Stimulated activated CD4-positive, alpha-beta T cell treated with anti-CD3 and anti-CD28 coated beads, Interleukin-2, amount 100 ng/mL, for 48 hours (primary cell): ENCODE results near the gene CD1D.
"Not testable (repeated sequence)": the region's sequence is repeated elsewhere in the genome, so short reads cannot be mapped to it uniquely, and the experiment has no call there.

Source experiments
- DNase-seq, 2 donors: peaks; one replicate each; pipeline ENCODE4 v3.0.0-alpha.2; 2020

The CD1D gene

GRCh38 chr1:158176849-158177699 is 3.6 kb upstream of the CD1D start:
- not testable (repeated sequence) for DNase-seq

- peak; percentile 10 to 22 for DNase-seq
Observed at GRCh38 chr1:158177700-158178450, 2.8 kb upstream of the CD1D start.

GRCh38 chr1:158179301-158180041 is 1.2 kb upstream of the CD1D start:
- no peak for DNase-seq

GRCh38 chr1:158181577-158181922 is 855 bp downstream of the CD1D start:
- DNase-seq, result no peak

DNA sequence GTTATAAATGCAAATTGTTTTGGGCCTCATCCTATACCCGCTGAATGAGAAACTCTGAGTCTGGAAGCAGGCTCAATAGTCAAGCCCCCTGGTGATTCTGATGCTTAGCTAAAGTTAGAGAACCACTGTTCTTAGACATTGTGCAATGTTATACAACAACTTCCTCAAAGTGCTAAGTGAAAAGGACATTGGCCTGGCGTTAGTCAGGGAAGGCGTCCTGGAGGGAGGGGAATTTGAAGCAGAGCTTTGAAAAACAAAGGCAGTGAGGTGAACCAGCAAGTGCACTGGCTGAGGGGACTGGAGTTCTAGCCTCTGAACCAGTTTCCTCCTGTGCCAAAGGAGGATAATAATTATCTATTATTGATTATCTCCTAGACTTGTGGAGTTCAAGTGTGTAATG is 5.1 kb downstream of the CD1D start:
- DNase-seq, result no peak

DNA sequence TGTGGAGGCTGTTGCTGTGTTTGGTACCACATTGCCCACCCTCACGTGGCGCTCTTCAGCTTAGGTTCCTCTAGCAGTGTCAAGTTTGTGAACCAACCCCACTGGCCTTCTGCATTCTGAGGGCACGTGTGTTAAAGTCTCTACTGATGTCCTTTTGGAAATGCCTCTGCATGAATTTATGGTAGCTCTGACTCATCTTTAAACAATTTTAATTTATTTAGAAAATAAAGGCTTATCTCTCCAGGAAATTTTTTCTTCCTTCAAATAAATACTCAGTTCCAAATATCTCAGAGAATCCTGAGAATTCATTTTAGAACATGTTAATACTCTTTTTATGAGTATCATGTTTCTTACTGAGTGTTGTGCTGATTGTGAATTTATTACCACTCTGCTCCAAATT is 5.5 kb downstream of the CD1D start:
- no peak for DNase-seq

DNA sequence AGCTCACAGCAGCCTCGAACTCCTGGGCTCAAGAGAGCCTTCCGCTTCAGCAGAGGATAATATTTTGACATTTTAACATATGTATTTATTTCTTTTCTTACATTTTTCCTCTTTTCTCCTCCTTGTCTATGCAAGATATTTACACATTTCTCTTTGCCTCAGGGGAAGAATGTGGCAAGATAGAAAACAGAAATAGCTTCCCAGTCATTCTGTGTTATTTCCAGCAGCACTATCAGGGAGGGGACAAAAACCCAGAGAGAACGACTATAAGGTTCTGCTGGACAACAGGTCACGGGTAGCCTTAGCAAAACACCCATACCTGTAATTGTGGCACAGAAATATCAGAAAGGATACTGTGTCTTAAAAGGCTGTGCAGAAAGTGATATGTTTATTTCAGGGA is 7.9 kb downstream of the CD1D start:
- no peak for DNase-seq

GRCh38 chr1:158189624-158190023 is 8.9 kb downstream of the CD1D start:
- no peak for DNase-seq

- no peak for DNase-seq
Observed at GRCh38 chr1:158191299-158191698, 10.6 kb downstream of the CD1D start.

GRCh38 chr1:158196461-158196860 is 15.8 kb downstream of the CD1D start:
- no peak for DNase-seq

DNA sequence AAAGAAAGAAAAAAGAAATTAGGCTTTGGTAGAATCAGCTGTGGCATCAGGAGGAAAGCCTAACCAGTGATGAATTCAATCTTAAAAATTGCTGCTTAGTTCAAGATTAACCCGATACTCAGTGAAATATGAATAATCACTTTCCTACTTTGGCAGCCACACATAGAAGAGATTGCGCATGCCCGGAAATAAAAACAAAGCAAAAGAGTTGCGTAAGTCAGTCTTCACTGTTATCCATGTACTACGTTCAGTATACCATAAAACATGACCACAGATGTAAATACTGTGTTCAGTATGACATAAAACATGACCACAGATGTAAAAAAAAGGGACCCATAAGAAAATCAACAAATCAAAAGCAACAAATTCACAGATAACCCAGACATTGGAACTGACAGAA is 19.2 kb downstream of the CD1D start:
- no peak for DNase-seq

DNA sequence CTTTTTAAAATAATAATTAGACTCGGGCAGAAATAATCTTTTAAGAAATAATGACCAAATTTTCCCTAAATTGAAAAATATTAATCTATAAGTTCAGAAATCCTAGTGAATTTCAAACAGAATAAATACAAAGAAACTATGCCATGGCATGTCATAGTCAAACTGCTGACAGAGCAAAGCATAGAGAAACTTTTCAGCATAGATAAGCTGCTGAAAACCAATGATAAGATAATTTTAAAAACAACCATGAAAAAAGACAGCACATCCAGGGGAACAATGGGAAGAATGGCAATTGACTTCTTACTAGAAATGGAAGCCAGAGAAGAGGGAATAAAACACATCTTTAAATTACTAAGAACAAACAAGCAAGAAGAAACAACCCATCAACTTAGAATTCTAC is 19.8 kb downstream of the CD1D start:
- no peak for DNase-seq

DNA sequence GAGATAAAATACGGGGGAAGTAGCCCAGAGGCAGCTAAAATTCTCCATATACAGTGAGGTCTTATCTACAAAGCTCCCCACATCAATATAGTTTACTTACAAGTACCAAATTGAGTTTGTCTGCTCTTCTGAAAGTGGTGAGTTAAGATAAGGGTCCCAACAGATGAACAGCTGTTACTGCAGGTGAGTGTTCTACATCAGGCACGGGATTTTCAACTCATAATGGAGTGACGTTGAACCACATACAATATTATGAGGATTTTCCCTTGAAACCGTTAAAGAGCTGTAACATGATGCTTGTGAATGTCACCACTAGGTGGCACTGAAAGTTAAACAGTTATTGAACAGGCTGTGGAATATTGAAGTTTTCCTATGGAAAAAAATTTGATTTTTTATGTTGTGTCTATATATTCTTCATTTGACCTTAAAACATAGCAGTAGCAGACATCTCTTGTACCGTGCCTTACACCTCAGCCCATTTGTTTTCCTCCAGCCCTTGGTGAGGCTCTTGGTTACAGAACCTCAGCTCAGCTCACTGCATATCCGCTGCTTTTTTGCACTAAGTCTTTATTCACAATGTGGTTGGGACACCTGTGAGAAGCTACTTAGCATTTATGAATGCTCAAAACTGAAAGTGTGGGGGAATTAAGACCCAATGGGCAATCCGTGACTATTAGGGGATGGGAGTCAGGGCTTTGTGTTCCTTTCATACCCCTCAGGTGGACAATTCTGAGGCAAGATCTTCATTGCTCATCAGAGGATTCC is 23.2 kb downstream of the CD1D start:
- peak in 1 of 2 donors; percentile 2 for DNase-seq

GRCh38 chr1:158204458-158204827 is 23.7 kb downstream of the CD1D start:
- DNase-seq, result no peak

DNA sequence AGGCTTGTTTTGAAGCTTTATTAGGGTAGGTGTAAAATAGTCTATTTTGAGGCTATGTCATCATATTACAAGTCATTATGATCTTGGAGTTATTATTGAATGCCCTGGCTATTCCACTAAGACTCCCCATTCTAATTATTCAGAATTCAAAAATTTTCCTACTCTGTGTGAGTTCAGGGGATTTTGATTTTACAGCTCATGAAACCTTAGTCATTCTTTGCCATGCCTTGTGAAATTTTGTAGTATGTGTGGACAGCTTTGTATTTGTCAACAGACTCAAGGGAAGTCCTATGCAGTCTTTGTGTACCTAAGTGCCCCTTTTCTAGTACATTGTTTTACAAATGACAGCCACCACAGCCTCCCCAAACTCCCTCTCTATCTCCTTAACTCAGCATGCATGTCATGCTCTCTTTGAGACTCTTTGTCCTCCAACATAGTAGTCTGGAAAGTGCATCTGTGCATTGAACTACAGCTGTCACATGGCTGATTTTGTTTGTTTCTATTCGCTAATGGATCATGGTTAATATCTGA is 28.0 kb downstream of the CD1D start:
- DNase-seq, result no peak

DNA sequence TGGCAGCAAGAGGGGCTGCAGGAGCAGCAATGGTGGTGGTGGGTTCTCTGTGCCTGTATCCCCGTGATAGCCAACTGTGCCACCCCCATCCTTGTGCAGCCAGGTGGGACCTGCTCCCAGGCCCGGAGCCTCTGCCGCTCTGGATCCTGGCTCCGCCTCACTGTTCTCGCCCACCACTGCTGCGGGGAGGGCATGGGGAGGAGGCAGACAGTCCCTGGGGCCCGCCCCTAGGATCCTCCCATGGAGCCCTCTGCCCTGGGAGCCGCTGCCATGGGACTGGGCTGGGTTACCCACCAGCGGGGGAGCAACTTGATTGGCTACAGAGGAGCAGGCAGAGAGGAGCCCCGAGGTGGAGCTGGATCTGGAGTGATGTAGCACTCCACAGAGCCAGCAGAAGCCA is 31.6 kb downstream of the CD1D start:
- DNase-seq, result no peak

- DNase-seq, result not testable (repeated sequence)
Observed at GRCh38 chr1:158223445-158223844, 42.8 kb downstream of the CD1D start.

- DNase-seq, result no peak
Observed at GRCh38 chr1:158227904-158228623, 47.4 kb downstream of the CD1D start.
